ENCODE measurements around the gene TCF12.
"Not testable (repeated sequence)": the region's sequence is repeated elsewhere in the genome, so short reads cannot be mapped to it uniquely, and the experiment has no call there.

TCF12 gene

DNA sequence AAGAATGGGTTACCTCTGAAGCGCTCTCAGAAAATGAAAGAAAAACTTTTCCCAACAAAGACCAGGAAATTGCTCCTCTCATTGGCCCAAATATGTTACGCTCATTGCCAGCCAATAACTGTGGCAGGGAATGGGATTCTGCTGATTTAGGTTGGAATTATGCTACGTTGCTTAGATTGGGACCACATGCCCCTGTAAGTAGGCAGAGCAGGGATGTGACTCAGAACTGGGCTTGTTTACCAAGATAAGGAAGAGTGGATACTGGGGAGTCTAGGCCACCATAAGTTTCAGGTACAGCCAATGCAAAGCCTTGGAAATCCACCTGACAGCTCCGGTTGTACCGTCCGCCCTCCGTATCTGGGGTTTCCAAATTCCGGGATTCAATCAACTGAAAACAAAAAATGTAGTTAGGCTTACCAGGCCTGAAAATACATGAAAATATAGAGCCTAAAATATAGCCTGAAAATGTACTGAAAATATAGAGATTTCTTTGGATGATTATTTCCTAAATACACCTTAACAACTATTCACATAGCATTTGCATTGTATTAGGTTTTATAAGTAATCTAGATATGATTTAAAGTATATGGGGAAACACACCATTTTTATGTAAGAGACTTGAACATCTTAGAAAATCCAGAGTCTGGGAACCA lies 1.5 kb upstream of the TCF12 start:
- DNase-seq (ENCODE audit: low spot score), result no peak

DNA sequence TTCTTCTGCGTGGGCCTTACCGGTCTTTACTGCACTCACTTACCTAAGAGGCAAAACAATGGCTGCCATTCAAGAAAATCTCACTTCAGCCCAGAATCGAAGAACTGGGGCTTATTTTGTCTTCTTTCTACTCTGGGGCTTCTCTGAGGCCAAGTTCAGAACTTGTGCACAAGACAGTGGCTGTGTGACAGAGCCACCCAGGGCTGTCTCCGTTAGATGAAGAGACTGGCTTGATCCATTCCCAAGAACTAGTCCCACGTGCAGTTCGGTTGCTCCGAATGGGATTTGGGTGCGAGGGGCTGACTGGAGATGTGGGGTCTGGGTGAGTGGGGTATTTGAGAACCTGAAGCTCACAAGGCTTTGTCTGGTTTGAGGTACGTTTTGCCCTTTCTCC lies 795 bp upstream of the TCF12 start:
- peak; percentile 19 for DNase-seq (ENCODE audit: low spot score)

- peak; percentile 55 for DNase-seq (ENCODE audit: low spot score)
These were observed 676 bp downstream of the TCF12 start for GRCh38 chr15:56919031-56919608.

DNA sequence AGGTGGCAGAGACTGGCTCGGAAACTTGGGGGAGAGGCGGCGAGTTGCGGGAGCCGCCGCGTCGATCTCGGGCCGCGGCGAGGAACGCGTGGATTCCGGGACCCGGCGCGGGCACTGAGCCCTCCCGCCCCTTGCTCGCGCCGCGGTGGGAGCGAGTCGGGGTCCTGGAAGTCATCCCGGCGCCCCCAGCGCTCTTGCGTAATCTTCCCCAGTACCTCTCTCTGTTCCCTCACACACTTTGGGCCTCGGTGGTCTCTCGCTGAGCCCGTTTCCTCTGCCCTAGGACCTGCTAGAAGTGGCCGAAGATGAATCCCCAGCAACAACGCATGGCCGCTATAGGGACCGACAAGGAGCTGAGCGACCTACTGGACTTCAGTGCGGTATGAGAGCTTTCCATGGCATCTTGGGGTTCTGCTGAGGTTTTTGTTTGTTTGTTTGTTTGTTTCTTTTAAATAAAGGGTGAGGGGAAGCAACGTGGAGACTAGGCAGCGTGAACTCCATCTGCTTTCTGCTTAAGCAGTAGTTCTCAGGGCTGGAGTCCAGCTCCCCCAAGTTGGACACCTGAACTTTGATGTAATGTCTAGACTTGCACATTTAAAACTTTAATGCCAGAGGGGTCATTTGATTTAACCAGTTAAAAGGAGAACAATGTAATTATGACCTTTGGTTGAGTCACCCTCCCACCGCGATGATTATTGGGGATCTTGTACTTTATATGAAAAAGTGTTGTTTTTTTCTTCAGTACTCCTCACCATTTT lies 1.3 kb downstream of the TCF12 start:
- DNase-seq (ENCODE audit: low spot score), result no peak

- no peak for DNase-seq (ENCODE audit: low spot score)
These were observed 1.9 kb downstream of the TCF12 start for GRCh38 chr15:56920367-56920627.

- no peak for DNase-seq (ENCODE audit: low spot score)
These were observed 4.7 kb downstream of the TCF12 start for GRCh38 chr15:56923174-56923591.

DNA sequence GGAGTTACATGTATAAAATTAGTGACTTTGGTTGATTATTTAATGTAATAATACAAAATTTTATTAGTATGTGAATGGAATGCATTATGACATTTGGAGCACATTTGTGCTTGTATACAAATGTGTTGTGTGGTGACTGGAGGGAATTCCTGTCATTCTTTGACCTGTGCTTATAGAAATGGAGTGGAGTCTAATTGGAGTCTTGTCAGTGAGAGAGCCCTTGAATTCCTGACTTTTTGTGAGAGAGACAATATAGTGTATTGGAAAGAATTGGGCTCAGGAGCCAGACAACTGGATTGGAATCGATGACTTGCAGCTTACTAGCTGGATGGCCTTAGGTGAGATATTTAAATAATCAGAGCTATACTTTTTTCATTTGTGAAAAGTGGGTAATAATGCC lies 9.4 kb downstream of the TCF12 start:
- no peak for DNase-seq (ENCODE audit: low spot score)

DNA sequence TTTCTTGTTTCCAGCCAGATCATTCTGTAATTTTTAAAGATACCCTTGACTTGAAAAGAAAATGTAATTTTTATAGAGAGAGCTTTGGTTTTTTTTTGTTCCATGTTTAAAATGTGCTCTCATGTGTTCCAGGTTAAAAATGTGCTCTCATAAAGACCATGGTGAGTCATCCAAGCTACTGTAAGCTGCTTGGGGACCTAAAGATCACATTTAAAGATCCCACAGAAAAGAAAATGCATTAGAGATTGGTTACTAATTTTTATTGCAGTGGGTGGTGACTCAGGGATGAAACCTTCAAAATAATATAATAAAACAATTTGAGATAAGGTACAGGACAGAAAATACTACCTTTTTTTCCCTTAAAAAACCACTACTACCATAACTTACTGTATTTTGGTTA lies 11.0 kb downstream of the TCF12 start:
- DNase-seq (ENCODE audit: low spot score), result peak; percentile 22

DNA sequence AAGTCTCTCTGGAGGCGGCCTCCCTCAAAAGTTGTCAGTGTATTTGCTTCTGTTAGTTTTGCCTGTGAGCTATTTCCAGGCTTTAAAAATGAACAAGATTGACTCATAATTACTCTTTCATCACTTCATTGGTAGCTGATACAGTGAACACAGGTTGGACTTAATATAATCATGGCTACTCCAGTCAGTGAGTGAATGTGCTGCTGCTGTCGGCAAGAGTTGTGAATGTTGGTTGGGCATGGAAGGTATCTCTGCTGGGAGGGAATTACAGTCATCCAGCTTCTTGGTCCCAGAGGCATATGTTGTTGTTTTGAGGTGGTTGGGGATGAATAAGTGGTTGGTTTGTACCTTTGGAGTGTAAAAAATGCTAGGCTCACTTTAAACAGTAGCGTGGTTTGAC lies 11.5 kb downstream of the TCF12 start:
- no peak for DNase-seq (ENCODE audit: low spot score)

DNA sequence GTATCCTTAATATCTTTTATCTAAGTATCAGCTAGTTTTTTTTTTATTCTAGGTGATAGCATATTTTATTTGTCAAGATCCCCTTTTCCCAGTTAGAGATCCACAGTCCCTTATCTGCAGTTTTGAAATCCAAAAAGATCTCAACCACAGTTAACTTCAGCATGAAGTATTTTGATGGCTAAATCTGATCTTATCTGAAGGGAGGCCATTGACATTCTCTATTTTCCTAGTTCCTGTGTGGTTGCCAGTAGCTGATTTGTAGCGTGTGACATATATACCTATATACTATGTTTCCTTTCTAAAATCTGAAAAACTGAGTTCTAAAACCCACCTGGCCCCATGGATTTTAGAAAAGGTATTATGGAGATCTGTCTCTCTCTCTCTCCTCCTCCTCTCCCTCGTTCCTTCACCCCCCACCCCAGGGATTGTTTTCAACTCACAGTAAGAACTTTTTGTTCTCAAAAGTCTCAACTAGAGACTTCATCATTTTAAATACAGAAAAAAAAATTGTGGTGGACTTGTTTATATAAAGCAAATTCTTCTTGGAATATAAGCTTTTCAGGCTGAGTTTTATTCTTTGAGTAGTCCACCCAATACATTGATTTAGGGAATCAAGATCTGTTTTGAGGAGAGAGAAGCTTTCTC lies 12.3 kb downstream of the TCF12 start:
- no peak for DNase-seq (ENCODE audit: low spot score)

GRCh38 chr15:56931639-56932508 lies 13.4 kb downstream of the TCF12 start:
- DNase-seq (ENCODE audit: low spot score), result no peak

GRCh38 chr15:56932509-56932868 lies 14.0 kb downstream of the TCF12 start:
- not testable (repeated sequence) for DNase-seq (ENCODE audit: low spot score)

GRCh38 chr15:56933410-56933809 lies 15.0 kb downstream of the TCF12 start:
- DNase-seq (ENCODE audit: low spot score), result no peak

DNA sequence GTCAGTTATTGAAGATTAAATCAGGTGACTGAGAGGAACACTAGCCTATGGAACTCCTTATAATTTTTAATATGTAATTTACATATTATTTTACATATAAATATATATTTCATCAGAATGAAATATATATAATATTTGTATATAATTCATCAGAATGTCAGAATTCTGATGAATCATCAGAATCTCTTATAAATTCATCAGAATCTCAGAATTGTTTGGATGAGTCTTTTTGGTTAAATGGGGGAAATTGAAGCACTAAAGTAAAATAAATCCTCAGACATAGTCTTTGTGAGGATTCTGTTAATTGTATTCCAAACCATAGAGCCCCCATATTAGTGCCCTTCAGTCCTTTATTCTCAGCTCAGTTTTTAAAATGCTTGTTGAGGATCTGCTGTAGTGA lies 15.4 kb downstream of the TCF12 start:
- DNase-seq (ENCODE audit: low spot score), result no peak

DNA sequence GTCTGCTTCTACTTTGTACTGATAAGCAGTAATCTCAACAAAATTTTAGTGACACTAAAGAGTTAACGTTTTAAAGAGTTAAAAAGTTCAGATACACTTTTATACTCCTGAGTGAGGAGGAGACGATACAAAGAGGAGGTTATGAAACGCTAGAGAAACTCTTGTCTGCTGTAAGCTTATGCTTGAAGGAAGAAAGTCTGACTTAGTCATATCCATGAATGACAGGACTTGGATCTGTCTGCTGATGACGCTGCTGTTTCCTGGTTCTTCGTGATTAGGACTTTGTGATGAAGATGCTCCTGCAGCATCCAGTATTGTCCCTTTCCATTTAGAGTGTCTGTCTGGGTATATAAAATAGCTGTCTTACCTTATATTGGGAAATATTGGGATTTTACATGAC lies 15.8 kb downstream of the TCF12 start:
- DNase-seq (ENCODE audit: low spot score), result no peak

- no peak for DNase-seq (ENCODE audit: low spot score)
These were observed 18.5 kb downstream of the TCF12 start for GRCh38 chr15:56936929-56937328.

GRCh38 chr15:56939257-56939656 lies 20.8 kb downstream of the TCF12 start:
- DNase-seq (ENCODE audit: low spot score), result no peak

DNA sequence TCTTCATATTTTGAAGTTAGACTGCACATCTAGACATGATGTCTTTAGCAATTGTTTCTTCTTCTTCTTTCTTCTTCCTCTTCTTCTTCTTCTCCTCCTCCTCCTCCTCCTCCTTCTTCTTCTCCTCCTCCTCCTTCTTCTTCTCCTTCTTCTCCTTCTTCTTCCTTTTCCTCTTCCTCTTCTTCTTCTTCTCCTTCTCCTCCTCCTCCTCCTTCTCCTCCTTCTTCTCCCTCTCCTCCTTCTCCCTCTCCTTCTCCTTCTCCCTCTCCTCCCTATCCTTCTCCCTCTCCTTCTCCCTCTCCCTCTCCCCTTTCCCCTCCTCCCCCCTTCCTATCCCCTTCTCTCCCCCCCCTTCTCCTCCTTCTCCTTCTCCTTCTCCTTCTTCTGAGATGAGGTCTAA lies 21.9 kb downstream of the TCF12 start:
- DNase-seq (ENCODE audit: low spot score), result no peak

DNA sequence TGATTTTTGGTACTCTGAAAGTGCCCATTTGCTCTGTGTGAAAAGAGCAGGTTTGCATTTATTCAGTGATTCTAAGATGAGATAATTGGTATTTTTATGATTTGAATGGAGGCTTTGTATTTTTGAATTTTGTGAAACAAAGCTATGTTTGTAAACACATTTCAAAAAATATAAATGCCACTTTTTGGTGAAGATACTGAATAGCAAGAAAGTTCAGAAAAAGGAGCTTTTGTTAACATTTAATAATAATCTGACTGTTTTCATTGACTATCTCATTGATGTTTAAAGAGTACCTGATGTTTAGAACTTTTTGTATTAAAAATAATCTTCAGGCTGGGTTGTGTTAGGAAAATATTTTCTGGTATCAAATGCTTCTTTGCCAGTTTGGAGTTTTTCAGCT lies 23.7 kb downstream of the TCF12 start:
- DNase-seq (ENCODE audit: low spot score), result no peak

- DNase-seq (ENCODE audit: low spot score), result no peak
These were observed 25.0 kb downstream of the TCF12 start for GRCh38 chr15:56943403-56943802.

- DNase-seq (ENCODE audit: low spot score), result no peak
These were observed 26.0 kb downstream of the TCF12 start for GRCh38 chr15:56944485-56944884.

GRCh38 chr15:56946150-56946549 lies 27.7 kb downstream of the TCF12 start:
- no peak for DNase-seq (ENCODE audit: low spot score)
